ENCODE data around the gene RNF214.

GRCh38 chr11:117185736-117186430, 46.6 kb upstream of the RNF214 start:
- TF ChIP-seq CTCF (IDR thresholded peaks at IDR 0.05) (no peak), POLR2A (IDR thresholded peaks at IDR 0.05) (no peak)

Data from body of pancreas (tissue), 4 donors.